22Rv1 (cell line): ENCODE data around the gene SLC1A3.

Experiments used
- H3K27ac ChIP-seq: fragments of 450-650 bp; 2 replicates; pipeline ENCODE4 v1.5.1; 2017
- CTCF ChIP-seq: fragments of 450-650 bp; IDR thresholded peaks from 2 replicates; pipeline ENCODE4 v1.5.1; 2017; ENCODE audit warnings: mild to moderate bottlenecking
- ZFX ChIP-seq: fragments of 450-650 bp; IDR thresholded peaks from 2 replicates; pipeline ENCODE4 v1.6.1; 2017; ENCODE audit warnings: antibody characterized with exemption, borderline replicate concordance

SLC1A3 gene

GRCh38 chr5:36694351-36694750 lies 87.9 kb downstream of the SLC1A3 start:
- no peak for TF ChIP-seq CTCF
- no peak for TF ChIP-seq ZFX
- no peak overlapping the region for H3K27ac ChIP-seq

- TF ChIP-seq ZFX (no peak), CTCF (peak; percentile 78)
Measured at GRCh38 chr5:36696059-36696673, 89.8 kb downstream of the SLC1A3 start.

DNA sequence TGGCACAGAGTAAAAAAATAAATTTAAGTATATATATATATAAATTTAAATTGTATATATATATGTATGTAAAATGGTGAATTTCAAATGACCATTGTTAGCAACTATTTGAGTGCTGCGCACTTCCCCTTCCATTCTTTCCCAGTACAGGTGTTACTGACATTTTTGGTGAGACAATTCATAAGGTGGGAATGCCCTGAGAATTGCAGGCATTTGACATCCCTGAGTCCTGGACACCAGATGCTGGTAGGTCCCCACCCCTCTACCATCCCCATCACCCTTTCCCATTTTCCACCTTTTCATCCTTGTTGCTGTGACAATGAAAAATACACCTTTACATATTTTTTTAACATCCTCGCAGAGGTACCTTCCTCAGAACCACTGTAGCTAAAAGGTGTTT lies 91.6 kb downstream of the SLC1A3 start:
- TF ChIP-seq CTCF = no peak
- no peak for TF ChIP-seq ZFX
- H3K27ac ChIP-seq = no peak overlapping the region

More at GRCh38 chr5:36696059-36696673, 89.8 kb downstream of the SLC1A3 start:
- H3K27ac ChIP-seq = no peak overlapping the region

DNA sequence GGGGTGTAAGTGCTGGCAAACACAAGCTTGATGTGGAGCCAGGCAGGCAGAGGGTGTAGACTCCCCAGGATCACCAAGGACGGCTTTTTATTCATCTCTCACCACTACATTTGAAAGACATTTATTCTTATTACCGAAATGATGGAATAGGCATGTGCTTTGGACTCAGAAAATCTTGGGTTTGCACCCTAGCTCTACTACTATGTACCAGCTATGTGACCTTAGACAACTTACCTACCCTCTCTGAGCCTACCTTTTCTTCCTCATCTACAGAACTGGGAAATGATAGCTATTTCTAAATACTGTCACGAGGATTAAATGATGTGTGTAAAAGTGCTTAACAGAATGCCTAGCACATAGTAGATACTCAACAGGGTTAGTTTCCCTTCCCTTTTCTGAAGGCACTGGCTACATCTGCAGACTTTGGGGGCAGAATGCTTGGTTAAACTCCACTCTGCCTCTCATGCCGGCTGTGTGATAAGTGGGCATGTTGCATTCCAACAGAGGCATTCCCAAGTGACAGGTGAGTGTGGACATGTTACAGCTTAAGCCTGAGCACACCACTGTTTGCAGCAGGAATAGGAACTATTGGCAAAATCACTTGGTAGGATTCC lies 94.8 kb downstream of the SLC1A3 start:
- no peak overlapping the region for H3K27ac ChIP-seq
- TF ChIP-seq CTCF = no peak
- no peak for TF ChIP-seq ZFX

- H3K27ac ChIP-seq = no peak overlapping the region
- TF ChIP-seq CTCF (no peak), ZFX (no peak)
Measured at GRCh38 chr5:36703245-36703860, 96.9 kb downstream of the SLC1A3 start.

- no peak overlapping the region for H3K27ac ChIP-seq
- TF ChIP-seq ZFX (no peak), CTCF (no peak)
Measured at GRCh38 chr5:36704131-36704530, 97.7 kb downstream of the SLC1A3 start.

GRCh38 chr5:36705055-36705454 lies 98.6 kb downstream of the SLC1A3 start:
- no peak for TF ChIP-seq CTCF
- TF ChIP-seq ZFX = no peak
- H3K27ac ChIP-seq = no peak overlapping the region
